GM21619 (cell line): Measurements from ENCODE around the gene PACS1.
"Not testable (repeated sequence)": the region's sequence is repeated elsewhere in the genome, so short reads cannot be mapped to it uniquely, and the experiment has no call there.

ENCODE experiments used
- ATAC-seq: cut with Tn5 transposase; IDR thresholded peaks from one replicate; pipeline ENCODE4 v1.9.1; 2021; ENCODE audit not compliant: unreplicated experiment

The PACS1 gene

DNA sequence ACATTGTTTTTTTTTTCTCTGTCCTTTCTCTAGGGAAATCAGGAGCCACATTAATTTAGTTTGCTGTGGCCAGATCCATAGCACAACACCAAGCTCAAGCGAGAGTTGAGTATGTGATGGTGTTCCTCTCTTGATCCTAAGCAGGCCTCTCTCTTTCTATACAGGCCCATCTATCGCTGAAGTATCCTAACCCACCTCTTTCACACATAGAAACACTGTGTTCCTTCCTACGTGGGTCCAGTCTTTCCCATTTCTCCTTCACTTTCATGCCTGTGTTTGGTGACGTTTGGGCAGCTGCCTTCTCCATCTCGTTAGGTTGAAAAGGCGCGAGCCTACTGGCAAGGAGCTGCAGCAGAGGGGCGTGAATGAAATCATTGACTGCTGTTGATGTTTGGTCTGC is 2.4 kb downstream of the PACS1 start:
- no peak for ATAC-seq

DNA sequence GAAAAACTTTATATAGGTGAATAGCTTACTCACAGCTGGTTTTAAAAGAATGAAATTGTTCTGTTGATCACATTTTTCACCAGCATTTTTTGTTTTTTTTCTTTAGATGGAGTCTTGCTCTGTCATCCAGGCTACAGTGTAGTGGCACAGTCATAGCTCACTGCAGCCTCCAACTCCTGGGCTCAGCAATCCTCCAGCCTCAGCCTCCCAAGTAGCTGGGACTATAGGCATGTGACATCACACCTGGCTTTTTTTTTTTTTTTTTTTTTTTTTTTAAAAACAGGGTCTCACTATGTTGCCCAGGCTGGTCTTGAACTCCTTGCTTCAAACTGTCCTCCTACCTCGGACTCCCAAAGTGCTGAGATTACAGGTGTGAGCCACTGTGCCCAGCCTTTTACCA is 3.6 kb downstream of the PACS1 start:
- ATAC-seq, result no peak

DNA sequence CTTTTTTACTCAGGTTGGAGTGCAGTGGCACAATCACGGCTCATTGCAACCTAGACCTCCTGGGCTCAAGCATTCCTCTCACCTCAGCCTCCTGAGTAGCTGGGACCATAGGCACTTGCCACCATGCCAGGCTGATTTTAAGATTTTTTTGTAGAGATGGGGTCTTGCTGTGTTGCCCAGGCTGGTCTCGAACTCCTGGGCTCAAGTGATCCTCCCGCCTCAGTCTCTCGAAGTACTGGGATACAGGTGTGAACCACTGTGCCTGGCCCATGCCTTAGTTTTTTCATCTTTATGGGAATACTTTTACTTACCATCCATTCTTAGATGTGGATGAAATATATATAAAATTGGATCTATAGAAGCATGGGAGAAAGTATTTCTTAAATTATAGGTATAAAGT is 5.2 kb downstream of the PACS1 start:
- ATAC-seq, result no peak

DNA sequence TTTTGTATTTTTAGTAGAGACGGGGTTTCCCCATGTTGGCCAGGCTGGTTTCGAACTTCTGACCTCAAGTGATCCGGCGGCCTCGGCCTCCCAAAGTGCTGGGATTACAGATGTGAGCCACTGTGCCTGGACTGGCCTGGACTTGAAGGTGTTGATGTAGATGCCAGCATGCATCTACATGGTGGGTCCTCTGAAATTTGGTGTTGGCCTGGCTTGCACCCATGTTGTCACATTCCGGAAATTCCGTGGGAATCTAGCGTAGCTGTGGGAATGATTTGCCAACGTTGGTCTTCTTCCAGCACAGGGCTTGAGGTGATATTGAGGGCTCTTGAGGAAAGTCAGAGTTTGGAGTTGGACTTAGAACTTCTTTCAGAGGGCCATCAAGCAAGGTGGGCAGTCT is 6.5 kb downstream of the PACS1 start:
- no peak for ATAC-seq

DNA sequence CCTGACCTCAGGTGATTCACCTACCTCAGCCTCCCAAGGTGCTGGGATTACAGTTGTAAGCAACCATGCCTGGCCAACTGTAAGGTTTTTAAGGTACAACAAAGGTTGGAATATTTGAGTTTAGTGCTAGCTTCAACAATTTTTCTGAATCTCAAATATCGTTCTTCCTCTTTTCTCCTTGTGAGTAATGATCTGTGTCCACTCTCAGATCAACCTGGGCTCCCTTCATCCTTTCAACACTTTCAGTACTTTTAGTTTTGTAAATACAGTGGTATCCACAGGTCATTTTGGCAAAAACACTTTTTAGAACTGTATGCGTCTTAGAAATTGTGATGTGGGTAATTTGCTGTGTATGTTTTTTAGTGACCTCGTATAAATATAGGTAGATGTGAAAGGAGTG is 7.9 kb downstream of the PACS1 start:
- no peak for ATAC-seq

DNA sequence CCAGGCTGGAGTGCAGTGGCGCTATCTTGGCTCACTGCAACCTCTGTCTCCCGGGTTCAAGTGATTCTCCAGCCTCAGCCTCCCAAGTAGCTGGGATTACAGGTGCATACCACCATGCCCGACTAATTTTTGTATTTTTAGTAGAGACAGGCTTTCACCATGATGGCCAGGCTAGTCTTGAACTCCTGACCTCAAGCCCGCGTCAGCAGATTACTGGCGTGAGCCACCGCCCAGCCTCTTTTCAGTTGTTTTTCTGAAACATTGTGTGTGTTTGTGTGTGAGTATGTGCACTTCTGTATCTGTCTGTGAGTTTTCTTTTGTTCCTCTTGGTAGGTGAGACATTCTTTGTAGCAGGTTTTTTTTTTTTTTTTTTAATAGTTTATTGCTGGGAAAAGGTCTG is 8.9 kb downstream of the PACS1 start:
- ATAC-seq, result not testable (repeated sequence)

DNA sequence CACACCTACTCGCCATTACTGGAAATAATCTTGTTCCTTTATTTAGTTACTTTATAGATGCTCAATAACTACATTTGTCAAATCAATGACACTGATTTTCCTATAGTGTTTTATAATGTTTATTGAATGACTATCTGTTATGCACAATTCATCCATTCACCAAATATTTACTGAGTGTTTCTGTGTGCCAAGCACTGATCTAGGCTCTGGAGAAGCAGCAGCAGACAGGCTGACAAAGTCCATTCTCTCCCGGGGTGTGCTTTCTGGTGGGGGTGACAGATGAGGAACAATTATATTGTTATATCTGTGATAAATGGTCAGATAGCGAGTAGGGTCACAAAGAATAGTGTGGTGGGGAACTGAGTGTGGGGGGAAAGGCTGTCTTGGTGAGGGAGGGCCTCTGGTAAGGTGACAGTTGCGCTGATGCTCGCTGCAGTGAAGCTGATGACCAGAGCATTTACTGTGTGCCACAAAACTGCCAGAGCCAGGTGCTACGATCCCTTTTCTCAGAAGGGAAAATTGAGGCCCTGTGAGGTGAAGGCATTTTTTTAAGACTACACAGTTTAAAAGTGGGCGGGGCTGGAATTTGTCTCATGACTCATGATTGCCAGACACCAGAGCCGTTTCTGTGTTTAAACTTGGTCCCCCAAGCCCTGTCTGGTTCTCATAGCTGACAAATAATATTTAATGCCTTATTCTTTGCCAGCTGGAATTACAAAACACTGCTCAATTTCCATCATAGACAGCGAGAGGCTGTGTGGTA is 10.2 kb downstream of the PACS1 start:
- ATAC-seq, result no peak

DNA sequence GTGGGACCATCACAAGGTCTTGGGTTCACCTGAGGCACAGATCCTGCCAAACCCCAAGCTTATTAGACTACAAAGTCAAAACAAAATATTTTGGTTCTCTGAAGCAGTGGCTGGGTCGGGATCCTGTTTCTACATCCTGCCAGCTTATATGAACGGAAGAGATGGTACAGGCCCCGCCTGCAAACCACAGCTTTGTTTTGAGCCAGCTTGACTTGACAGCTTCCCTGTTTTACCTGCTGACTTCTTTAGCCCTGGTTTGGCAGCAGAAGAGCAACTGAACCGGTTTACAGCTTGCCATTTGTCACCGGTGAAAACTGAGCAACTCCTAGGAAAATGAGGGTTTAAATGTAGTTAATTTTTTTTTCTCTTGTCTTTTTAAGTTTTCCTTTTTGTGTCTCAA is 11.4 kb downstream of the PACS1 start:
- peak; percentile 56 for ATAC-seq

DNA sequence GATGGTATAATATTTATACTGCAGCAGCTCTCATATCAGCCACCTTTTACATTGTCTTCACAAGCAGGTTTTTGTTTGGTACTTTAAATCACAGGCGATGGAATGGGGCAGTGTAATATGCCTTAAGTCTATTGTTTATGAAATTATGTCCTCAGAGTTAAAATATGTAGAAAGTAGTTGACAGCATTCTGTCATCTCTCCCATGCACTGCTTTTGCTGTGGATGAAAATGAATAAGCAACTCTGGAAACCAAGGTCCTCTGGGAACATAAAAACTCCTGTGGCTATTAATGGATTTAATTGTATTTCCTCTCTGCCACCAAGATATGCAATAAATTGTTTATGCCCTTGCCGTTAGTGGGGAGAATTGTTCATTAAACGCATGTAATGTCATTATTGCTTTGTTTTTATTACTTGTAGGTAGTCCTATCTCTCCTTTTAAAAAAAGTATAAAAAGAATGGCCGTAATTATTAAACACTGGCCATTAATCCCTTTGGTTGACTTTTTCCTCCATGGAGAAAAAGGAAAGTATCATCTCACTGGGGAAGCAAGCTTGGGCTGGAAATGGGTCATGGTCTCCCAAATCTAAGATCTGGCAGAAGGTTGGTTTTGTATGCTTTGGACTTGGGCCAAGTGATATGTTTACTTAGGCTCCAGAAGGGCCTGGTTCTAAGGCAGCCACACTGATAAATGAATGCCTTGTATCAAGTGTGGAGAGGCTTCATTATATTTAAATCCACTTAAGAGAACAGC is 13.1 kb downstream of the PACS1 start:
- no peak for ATAC-seq

DNA sequence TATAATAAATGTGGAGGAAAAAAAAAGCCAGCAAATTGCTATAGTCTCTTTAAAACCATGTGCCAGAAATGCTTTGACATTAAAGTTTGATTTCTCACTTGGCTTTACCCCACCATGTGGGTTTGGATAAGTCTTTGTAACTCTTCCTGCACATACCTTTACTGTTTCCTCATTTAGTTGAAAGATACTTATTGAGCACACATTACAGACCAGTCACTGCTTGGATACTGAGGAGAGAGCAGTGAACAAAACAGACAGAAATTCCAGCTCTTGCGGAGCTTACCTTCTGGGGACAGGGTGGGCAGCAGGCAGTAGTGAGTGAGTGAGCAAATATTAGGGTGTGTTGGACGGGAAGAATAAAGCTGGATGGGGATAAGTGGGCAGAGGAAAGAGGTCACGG is 13.7 kb downstream of the PACS1 start:
- no peak for ATAC-seq

DNA sequence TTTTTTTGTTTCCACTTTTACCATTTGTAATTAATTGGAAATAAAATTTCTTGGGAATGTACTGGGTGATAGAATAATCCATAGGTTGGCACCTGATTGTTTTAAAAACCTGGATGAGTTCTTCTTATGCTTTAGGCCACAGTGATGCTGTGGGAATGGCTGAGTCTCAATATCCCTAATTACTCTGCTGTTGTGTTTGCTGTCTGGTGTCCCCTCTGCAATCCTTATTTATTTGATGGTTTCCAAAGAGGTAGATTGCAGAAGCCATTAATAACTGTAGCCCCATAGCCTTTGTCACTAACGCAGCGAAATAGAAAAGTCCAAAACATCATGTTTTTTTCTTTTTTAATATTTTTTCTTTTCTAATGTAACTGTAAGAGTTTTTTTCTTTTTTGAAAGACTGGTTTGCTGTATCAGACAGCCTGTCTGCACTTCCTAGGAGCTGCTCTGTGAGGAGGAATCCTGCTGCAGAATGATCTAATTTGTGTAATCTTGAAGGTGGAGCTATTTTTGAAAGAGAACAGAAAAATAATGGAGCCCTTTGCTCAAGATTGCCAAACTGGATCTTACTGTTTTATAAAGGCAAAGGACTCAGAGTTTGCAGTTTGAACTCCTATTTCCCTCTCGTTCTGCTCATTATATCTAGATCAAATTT is 14.9 kb downstream of the PACS1 start:
- ATAC-seq, result no peak

DNA sequence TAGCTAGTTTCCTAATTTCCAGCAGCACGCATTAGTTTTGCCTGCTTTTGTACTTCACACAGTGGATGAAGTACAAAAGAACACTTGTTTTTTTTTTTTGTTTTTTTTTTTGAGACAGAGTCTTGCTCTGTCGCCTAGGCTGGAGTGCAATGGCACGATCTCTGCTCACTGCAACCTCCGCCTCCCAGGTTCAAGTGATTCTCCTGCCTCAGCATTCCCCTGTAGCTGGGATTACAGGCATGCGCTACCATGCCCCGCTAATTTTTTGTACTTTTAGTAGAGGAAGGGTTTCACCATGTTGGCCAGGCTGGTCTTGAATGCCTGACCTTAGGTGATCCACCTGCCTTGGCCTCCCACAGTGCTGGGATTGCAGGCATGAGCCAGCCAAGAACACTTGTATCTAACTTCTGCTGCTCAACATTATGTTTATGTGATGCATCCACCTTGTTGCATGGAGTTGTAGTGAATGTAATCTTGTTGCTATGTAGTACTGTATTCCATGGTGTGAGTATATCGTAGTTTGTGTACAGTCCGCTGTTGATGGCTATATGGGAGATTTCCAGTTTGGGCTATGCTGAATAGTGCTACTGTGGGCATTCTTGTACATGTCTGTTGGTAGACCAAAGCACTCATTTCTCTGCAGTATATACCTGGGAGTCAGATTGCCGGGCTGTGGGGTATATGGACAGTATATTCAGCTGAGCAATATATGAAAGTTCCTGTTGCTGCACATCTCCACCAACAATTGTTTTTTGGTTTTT is 17.3 kb downstream of the PACS1 start:
- ATAC-seq, result no peak

DNA sequence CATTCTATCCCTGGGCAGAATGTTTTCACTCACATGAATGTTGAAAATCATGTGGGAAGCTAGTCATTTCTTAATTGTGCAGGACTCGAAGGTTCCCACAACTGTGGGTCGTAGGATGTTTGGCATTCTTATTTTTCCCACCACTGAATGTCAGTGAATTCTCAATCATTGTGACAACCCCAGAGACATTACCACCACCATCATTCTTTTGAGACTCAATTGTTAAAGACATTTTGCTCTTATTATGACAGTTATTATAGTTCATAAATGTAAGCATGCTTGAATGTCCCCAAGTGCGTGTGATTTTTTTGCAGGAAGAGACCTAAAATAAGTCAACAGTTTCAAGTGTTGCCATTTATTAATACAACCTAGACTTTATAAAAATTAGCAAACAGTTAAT is 19.0 kb downstream of the PACS1 start:
- no peak for ATAC-seq

DNA sequence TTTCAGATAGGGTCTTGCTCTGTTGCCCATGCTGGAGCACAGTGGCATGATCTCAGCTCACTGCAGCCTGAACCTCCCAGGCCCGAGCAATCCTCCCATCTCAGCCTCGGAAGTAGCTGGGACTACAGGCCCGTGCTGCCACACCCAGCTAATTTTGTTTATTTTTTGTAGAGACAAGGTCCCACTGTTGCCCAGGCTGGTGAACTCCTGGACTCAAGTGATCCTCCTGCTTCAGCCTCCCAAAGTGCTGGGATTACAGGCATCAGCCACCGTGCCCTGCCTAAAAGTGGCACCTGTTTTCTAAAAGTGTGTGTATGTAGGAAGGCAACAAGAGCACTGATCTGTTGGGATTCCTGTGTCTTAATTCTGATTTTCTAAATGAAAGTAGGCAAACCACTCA is 20.2 kb downstream of the PACS1 start:
- no peak for ATAC-seq

DNA sequence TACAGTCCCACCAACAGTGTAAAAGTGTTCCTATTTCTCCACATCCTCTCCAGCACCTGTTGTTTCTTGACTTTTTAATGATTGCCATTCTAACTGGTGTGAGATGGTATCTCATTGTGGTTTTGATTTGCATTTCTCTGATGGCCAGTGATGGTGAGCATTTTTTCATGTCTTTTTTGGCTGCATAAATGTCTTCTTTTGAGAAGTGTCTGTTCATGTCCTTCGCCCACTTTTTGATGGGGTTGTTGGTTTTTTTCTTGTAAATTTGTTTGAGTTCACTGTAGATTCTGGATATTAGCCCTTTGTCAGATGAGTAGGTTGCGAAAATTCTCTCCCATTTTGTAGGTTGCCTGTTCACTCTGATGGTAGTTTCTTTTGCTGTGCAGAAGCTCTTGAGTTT is 22.1 kb downstream of the PACS1 start:
- ATAC-seq, result not testable (repeated sequence)

DNA sequence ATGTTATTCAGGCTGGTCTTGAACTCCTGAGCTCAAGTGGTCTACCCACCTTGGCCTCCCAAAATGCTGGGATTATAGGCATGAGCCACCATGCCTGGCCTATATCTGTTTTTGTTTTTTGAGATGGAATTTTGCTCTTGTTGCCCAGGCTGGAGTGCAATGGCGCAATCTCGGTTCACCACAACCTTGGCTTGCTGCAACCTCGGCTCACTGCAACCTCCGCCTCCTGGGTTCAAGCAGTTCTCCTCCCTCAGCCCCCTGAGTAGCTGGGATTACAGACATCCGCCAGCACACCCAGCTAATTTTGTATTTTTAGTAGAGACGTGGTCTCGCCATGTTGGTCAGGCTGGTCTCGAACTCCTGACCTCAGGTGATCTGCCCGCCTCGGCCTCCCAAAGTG is 29.7 kb downstream of the PACS1 start:
- not testable (repeated sequence) for ATAC-seq

DNA sequence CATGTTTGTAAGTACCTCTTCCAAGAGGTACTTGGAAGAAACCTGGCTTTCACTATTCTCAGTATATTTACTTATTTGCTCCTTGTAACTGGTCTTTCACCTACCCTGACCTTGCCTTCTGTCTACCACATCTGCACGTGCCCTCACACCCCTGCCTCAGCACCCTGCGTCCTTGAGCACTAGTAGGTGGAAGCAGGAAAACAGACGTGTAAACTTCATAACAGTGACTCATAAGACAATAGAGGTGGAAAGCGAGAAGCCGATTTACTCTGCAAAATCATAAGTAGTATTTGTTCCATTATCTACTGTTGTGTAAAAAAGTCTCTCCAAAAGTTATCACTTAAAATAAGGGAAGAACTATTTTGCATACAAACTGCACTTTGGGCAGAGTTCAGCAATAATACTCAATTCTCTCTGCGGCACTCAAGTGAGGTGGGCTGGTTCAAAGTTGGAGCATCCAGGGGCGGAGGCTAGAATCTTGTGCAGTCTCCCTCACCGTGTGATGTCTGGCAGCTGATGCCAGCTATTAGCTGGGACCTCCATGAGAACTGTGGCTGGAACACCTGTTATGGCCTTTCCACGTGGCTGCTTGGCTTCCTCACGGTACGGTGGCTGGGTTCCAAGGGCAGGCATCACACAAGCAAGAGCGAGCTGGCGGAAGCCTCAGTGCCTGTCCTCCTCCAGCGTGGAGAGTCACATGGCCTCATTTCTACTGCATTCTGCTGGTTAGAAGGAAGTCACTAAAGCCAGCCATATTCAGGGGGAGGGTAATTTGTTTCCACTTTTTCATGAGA is 30.4 kb downstream of the PACS1 start:
- peak; percentile 80 for ATAC-seq

DNA sequence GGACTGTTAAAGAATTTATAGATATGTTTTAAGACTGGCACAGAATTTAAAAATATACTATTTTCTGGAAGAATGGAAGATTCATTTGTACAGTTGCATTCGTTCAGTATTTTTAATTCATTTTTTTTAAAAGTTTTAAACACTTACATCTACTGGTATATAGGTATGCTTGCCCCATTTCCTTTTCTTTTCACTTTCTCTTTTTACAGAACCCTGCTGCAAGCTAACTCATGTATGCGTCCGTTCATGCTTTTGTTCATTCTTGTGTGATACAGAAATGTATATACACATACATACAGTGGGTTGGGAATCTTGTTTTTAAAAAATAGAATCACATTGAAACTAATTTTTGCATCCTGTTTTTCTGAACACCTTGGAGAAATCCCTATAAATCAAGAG is 31.0 kb downstream of the PACS1 start:
- peak; percentile 15 for ATAC-seq

DNA sequence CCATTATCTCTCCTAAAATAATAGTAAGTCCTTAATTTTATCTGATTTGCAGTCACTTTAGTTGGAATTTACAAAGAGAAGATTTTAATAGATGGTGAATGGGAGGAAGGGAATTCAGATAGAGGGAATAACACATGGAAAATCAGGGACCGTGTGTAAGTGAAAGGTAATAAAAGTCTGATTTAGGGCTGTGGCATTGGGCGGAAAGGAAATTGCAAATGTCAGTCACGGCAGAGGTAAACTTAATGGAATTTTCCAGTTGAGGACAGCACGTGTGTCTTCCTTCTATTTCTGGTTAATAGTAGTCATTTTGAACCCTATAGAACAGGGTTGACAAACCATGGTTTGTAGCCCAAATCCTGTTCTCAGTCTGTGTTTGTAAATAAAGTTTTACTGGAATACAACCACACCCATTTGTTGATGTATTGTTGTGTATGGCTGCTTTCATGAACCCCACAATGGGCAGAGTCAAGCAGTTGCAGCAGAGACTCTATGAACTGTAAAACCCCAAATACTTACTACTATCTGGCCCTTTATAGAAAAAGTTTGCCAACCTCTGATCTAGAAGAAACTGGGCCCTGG is 34.1 kb downstream of the PACS1 start:
- no peak for ATAC-seq
